Esophagus muscularis mucosa (tissue), 4 donors: ENCODE data around the gene FOXP2. TPM values are rescaled to one million over a fixed set of nuclear protein-coding genes. Genes with fewer than 3 reads are reported as not detected.

Source experiments
- DNase-seq: peaks from one replicate; pipeline ENCODE4 v3.0.0-alpha.2; 2017; ENCODE audit errors: extremely low spot score
- H3K27ac ChIP-seq, 4 donors: fragments of 200-600 bp; sonication (generic); replicated peaks in 1 of 4; 1 replicate in 3 of 4; 2 replicates in 1 of 4; pipeline ENCODE4 v1.5.1; 2016 to 2019; ENCODE audit warnings: mild to moderate bottlenecking in 1 of 4
- H3K27me3 ChIP-seq, 4 donors: fragments of 200-600 bp; sonication (generic); one replicate each; pipeline versions ENCODE4 v1.5.1 to v1.6.0; 2016 to 2019
- H3K36me3 ChIP-seq, 4 donors: fragments of 200-600 bp; sonication (generic); one replicate each; pipeline ENCODE4 v1.5.1; 2016 to 2019
- H3K4me1 ChIP-seq, 4 donors: fragments of 200-600 bp; sonication (generic); one replicate each; pipeline ENCODE4 v1.5.1; 2016 to 2019
- H3K4me3 ChIP-seq, 4 donors: fragments of 200-600 bp; sonication (generic); 1 replicate in 2 of 4; 2 replicates in 2 of 4; pipeline ENCODE4 v1.5.1; 2016 to 2019; ENCODE audit warnings: mild to moderate bottlenecking in 4 of 4, moderate library complexity in 1 of 4
- H3K9me3 ChIP-seq, 4 donors: fragments of 200-600 bp; sonication (generic); 1 replicate in 3 of 4; 2 replicates in 1 of 4; pipeline ENCODE4 v1.5.1; 2016 to 2019
- EP300 ChIP-seq: sonication (generic); formaldehyde crosslinking; IDR thresholded peaks from one replicate; pipeline ENCODE4 v1.6.1; 2017; ENCODE audit warnings: antibody characterized with exemption
- POLR2A ChIP-seq: fragments of 450-650 bp; IDR thresholded peaks from one replicate; pipeline ENCODE4 v1.6.1; 2017; ENCODE audit warnings: antibody characterized with exemption, moderate library complexity, mild to moderate bottlenecking, low read depth
- POLR2AphosphoS5 ChIP-seq, 2 donors: sonication (generic); formaldehyde crosslinking; IDR thresholded peaks; one replicate each; pipeline ENCODE4 v1.6.1; 2017; ENCODE audit warnings: antibody characterized with exemption in 2 of 2
- WGBS: methylation state at CpG from one replicate; pipeline ENCODE4 v1.1.5; 2018; 5-methylcytosine and 5-hydroxymethylcytosine counted together
- intact Hi-C: fragments of 100-400 bp; cut with DNase I; formaldehyde crosslinking; loops from one replicate; pipeline ENCODE4 v1.15.1; 2023
- small RNA-seq, 3 donors: library from RNA; depleted of rRNA; stranded (forward); fragments of <200 nt; gene quantifications; one replicate each; pipeline ENCODE3, GENCODE V24; 2016
- total RNA-seq, 4 donors: library from RNA; depleted of rRNA; stranded (reverse); fragments of >200 nt; gene quantifications; one replicate each; pipeline versions ENCODE4 v1.1.0 to v1.2.1, GENCODE V29; 2016
- TF ChIP-seq, protein P1 (sequence below), 3 experiments: fragments of 200-600 bp in 2 of 3; fragments of 450-650 bp in 1 of 3; sonication (generic) in 2 of 3; IDR thresholded peaks; one replicate each; pipeline ENCODE4 v1.5.1; 2017 to 2019; ENCODE audit warnings: antibody characterized with exemption in 3 of 3, mild to moderate bottlenecking in 2 of 3, moderate library complexity in 1 of 3

FOXP2 gene
- total RNA-seq, 4 donors from 2014 or later, result 37.1 to 54.2 (median 48.0) TPM

DNA sequence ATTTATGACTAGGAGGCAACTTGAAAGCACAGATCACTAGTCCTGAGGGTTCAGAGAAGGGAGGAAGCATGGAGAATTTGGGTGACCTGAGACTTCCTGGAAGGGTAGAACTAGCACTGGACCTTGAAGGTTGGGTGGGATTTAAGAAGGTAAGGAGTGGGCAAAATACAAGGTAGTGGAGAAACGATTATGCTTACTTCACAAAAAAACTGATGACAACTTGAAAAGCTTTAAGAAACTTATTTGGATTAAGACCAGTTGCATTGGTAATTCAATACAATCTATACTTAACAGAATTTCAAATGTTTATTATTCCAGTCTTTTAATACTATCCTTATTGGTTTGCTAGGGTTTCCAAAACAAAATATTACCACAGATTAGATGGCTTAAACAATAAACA, 308.7 kb downstream of the FOXP2 start:
- WGBS, result 82% methylated on average over 1 of the region's 1 CpG
- Histone ChIP-seq H3K9me3 (no peaks in the 10 kb centered on the region), H3K27ac (no peak overlapping the region)

DNA sequence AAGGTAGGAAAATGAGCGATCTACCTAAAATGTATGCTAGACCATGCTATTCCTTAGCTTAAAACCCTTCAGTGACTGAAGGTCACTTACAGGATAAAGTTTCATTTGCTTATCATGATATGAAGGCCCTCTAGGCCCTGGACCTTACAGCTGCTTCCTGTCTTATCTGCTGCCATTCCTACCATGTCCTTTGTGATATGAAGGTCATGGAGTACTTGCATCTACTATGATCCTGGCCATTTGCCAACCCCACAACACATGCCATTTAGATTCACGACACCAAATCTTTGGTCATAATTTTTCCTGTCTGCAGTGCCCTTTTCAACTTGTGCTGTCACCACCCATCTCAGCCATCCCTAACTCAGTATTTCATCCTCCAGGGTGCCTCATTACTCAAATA, 325.5 kb downstream of the FOXP2 start:
- Histone ChIP-seq H3K9me3 (no peaks in the 10 kb centered on the region), H3K4me3 (no peak overlapping the region), H3K4me1 (peaks cover 0 to 13% (median 12%) of the 10 kb centered on the region in 4 donors), H3K36me3 (no peaks in the 10 kb centered on the region), H3K27me3 (no peaks in the 10 kb centered on the region), H3K27ac (no peak overlapping the region)
- no peak for TF ChIP-seq EP300
- TF ChIP-seq, protein P1, sequence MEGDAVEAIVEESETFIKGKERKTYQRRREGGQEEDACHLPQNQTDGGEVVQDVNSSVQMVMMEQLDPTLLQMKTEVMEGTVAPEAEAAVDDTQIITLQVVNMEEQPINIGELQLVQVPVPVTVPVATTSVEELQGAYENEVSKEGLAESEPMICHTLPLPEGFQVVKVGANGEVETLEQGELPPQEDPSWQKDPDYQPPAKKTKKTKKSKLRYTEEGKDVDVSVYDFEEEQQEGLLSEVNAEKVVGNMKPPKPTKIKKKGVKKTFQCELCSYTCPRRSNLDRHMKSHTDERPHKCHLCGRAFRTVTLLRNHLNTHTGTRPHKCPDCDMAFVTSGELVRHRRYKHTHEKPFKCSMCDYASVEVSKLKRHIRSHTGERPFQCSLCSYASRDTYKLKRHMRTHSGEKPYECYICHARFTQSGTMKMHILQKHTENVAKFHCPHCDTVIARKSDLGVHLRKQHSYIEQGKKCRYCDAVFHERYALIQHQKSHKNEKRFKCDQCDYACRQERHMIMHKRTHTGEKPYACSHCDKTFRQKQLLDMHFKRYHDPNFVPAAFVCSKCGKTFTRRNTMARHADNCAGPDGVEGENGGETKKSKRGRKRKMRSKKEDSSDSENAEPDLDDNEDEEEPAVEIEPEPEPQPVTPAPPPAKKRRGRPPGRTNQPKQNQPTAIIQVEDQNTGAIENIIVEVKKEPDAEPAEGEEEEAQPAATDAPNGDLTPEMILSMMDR (IDR thresholded peaks at IDR 0.05), result no peak
- no peak for TF ChIP-seq POLR2AphosphoS5 (IDR thresholded peaks at IDR 0.05)
- no peak for TF ChIP-seq POLR2A
- WGBS, result 85% methylated on average over 2 of the region's 2 CpGs
- no peak for DNase-seq
- intact Hi-C loops, result no loop called here

More for the DNA sequence above, 308.7 kb downstream of the FOXP2 start:
- intact Hi-C loops, result no loop called here
- TF ChIP-seq, protein P1 (IDR thresholded peaks at IDR 0.05), result no peak
- no peak for TF ChIP-seq EP300
- TF ChIP-seq POLR2A, result no peak
- no peak for TF ChIP-seq POLR2AphosphoS5 (IDR thresholded peaks at IDR 0.05)
- Histone ChIP-seq H3K4me3 (no peak overlapping the region), H3K27me3 (no peaks in the 10 kb centered on the region), H3K4me1 (no peaks in the 10 kb centered on the region), H3K36me3 (no peaks in the 10 kb centered on the region)
- no peak for DNase-seq

DNA sequence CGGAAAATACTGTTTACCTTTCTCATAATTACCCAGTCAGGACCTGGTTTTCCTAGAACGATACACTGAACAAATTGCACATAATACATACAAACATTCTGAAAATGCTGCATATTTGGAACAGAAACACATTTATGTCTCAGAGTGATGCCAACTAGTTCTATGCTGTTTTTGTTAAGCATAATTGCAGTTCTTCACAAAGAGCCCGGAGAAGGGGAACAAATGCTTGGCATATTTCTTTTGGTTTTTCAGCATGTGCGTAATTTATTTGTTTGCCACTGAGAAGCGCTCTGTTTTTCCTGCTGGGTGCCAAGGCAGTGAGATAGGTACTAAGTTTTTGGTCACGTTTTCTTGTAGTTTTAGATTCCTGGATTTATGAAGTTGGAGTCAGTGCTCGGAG, 326.3 kb downstream of the FOXP2 start:
- 77% methylated on average over 7 of the region's 7 CpGs for WGBS
- H3K4me1 ChIP-seq, result peaks cover 0 to 13% (median 12%) of the 10 kb centered on the region in 4 donors
- H3K4me3 ChIP-seq, result no peak overlapping the region
- H3K9me3 ChIP-seq, result no peaks in the 10 kb centered on the region
- no peaks in the 10 kb centered on the region for H3K27me3 ChIP-seq
- TF ChIP-seq, protein P1 (IDR thresholded peaks at IDR 0.05), result no peak
- no peak for TF ChIP-seq POLR2A
- no peak for TF ChIP-seq POLR2AphosphoS5 (IDR thresholded peaks at IDR 0.05)
- no peak for TF ChIP-seq EP300
- no peak overlapping the region for H3K27ac ChIP-seq
- intact Hi-C loops, result no loop called here
- DNase-seq, result no peak
- no peaks in the 10 kb centered on the region for H3K36me3 ChIP-seq

DNA sequence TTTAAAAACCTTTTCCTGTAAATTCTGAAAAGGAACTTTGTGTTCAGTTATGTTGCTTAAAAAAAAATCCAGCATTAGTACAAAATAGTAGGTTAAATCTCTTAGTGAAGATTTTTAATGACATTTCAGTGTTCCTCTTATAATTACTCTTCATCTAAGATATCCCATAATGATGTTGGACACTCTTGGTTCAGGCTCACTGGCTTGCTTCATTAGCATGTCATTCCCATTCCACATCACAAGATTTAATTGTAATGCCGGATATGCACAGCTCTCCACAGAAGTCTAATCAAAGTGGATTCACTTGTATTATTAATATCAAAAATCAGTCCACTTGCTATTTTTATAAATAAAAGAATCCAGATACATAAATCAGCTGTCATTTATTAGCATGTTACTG, 327.3 kb downstream of the FOXP2 start:
- intact Hi-C loops, result no loop called here
- no peaks in the 10 kb centered on the region for H3K9me3 ChIP-seq
- WGBS, result 91% methylated on average over 1 of the region's 1 CpG
- no peaks in the 10 kb centered on the region for H3K27me3 ChIP-seq
- H3K36me3 ChIP-seq, result no peaks in the 10 kb centered on the region
- H3K4me3 ChIP-seq, result no peak overlapping the region
- H3K4me1 ChIP-seq, result peaks cover 0 to 6% (median 5%) of the 10 kb centered on the region in 4 donors
- DNase-seq, result no peak
- H3K27ac ChIP-seq, result no peak overlapping the region
- no peak for TF ChIP-seq POLR2AphosphoS5 (IDR thresholded peaks at IDR 0.05)
- no peak for TF ChIP-seq EP300
- TF ChIP-seq, protein P1 (IDR thresholded peaks at IDR 0.05), result no peak
- no peak for TF ChIP-seq POLR2A

Small RNA genes lying within 50 kb of the gene (small RNA-seq; reads per million reads assigned to genes)
- 0 reads per million in 3 donors for gene MIR3666
- 0 reads per million in 3 donors for gene RNA5SP238
